DOHH2 (cell line): Measurements from ENCODE around the gene SCGB2B2.

ENCODE experiments used
- H3F3A ChIP-seq: fragments of 200-600 bp; sonication (generic), shearing (Covaris generic); 2 replicates; pipeline ENCODE4 v1.6.0; 2016; ENCODE audit warnings: antibody characterized with exemption, mild to moderate bottlenecking; ENCODE audit not compliant: control insufficient read depth, insufficient read depth
- H3K27ac ChIP-seq: fragments of 200-600 bp; sonication (generic); 2 replicates; pipeline ENCODE4 v1.5.1; 2014; ENCODE audit warnings: low read depth, mild to moderate bottlenecking, low read length, moderate library complexity
- H3K27me3 ChIP-seq: fragments of 200-600 bp; sonication (generic); 2 replicates; pipeline ENCODE4 v1.6.1; 2014; ENCODE audit warnings: mild to moderate bottlenecking, low read length, mixed read lengths; ENCODE audit not compliant: control insufficient read depth
- H3K36me3 ChIP-seq: fragments of 200-600 bp; sonication (generic); 2 replicates; pipeline ENCODE4 v1.6.1; 2014; ENCODE audit warnings: mild to moderate bottlenecking, low read length, moderate library complexity, mixed read lengths; ENCODE audit not compliant: control insufficient read depth
- H3K4me1 ChIP-seq: fragments of 200-600 bp; sonication (generic); 2 replicates; pipeline ENCODE4 v1.6.1; 2014; ENCODE audit warnings: mild to moderate bottlenecking, low read length, mixed read lengths; ENCODE audit not compliant: control insufficient read depth
- H3K4me2 ChIP-seq: fragments of 200-600 bp; sonication (generic); 2 replicates; pipeline ENCODE4 v1.6.0; 2014; ENCODE audit warnings: mild to moderate bottlenecking, low read length, moderate library complexity
- H3K4me3 ChIP-seq: fragments of 200-600 bp; sonication (generic); 2 replicates; pipeline ENCODE4 v1.5.1; 2014; ENCODE audit warnings: mild to moderate bottlenecking, low read length, mixed read lengths
- H3K79me2 ChIP-seq: fragments of 200-600 bp; sonication (generic); 2 replicates; pipeline ENCODE4 v1.6.1; 2014; ENCODE audit warnings: mild to moderate bottlenecking, low read length, mixed read lengths; ENCODE audit not compliant: control insufficient read depth
- H3K9me2 ChIP-seq: fragments of 200-600 bp; sonication (generic); replicated peaks from 2 replicates; pipeline ENCODE4 v1.6.1; 2014; ENCODE audit warnings: mild to moderate bottlenecking, low read length, mixed read lengths; ENCODE audit not compliant: control insufficient read depth
- H3K9me3 ChIP-seq: fragments of 200-600 bp; sonication (generic); 2 replicates; pipeline ENCODE4 v1.6.1; 2014; ENCODE audit warnings: antibody characterized with exemption, low read length, mixed read lengths; ENCODE audit not compliant: control insufficient read depth, insufficient read depth
- H4K20me1 ChIP-seq: fragments of 200-600 bp; sonication (generic); 2 replicates; pipeline ENCODE4 v1.6.0; 2014; ENCODE audit warnings: low read depth, mild to moderate bottlenecking, antibody characterized with exemption, low read length, moderate library complexity; ENCODE audit not compliant: control insufficient read depth, insufficient read depth
- EZH2phosphoT487 ChIP-seq: fragments of 200-600 bp; sonication (generic); IDR thresholded peaks from 2 replicates; pipeline ENCODE4 v1.6.1; 2017; ENCODE audit warnings: borderline replicate concordance, mild to moderate bottlenecking, antibody characterized with exemption, low read length, moderate library complexity, mixed read lengths
- TF ChIP-seq, protein P1 (sequence below): fragments of 200-600 bp; sonication (generic); IDR thresholded peaks from one replicate; pipeline ENCODE4 v1.5.1; 2014; ENCODE audit warnings: antibody characterized with exemption, mild to moderate bottlenecking, low read depth, low read length; ENCODE audit not compliant: poor library complexity, severe bottlenecking

SCGB2B2 gene, protein sequence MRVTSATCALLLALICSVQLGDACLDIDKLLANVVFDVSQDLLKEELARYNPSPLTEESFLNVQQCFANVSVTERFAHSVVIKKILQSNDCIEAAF

DNA sequence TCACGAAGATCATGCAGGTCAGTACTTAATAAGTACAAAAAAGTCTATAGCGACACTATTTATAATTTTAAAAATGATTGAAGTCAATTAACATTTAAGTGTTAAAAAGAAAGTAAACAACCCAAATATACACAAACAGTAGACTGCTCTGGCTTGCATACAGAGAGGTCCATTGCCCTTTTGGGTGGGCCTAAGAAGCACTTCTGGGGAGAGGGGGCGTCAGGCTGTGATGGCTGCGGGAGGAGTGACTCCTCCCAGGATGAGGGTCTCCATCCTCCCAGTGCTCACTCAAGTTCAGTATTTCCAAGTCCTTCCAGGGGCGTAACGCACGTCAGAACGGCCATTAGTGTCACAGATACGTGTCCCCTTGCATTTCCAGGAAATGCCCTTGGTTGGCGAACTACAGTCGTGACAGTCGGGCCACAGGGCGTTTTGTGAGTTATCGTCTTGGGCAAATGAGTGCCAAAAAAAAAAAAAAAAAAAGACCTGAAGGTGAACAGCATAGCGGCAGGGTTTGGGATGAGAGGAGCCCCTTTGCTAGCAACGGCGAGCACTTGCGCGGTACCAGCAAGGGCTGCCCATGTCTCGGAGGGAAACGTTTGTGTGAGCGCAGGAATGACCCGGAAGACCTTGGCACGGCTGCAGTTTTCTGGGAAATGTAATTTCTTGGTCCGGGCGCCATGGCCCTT lies at the start of gene SCGB2B2:
Gene SCGB2B2 (minus strand): TSS at position 463 of the 689 bp plus-strand sequence. CDS start 82,596 bp downstream, outside the sequence.
- no peak for TF ChIP-seq EZH2phosphoT487
- TF ChIP-seq, protein P1, sequence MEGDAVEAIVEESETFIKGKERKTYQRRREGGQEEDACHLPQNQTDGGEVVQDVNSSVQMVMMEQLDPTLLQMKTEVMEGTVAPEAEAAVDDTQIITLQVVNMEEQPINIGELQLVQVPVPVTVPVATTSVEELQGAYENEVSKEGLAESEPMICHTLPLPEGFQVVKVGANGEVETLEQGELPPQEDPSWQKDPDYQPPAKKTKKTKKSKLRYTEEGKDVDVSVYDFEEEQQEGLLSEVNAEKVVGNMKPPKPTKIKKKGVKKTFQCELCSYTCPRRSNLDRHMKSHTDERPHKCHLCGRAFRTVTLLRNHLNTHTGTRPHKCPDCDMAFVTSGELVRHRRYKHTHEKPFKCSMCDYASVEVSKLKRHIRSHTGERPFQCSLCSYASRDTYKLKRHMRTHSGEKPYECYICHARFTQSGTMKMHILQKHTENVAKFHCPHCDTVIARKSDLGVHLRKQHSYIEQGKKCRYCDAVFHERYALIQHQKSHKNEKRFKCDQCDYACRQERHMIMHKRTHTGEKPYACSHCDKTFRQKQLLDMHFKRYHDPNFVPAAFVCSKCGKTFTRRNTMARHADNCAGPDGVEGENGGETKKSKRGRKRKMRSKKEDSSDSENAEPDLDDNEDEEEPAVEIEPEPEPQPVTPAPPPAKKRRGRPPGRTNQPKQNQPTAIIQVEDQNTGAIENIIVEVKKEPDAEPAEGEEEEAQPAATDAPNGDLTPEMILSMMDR = peak; percentile 9
- Histone ChIP-seq H3K4me3 (peak within 1 kb of the TSS; percentile 88), H3K27ac (peak within 1 kb of the TSS; percentile 58), H3K27me3 (no peaks in the 10 kb centered on the region), H3K9me2 (no peaks in the 10 kb centered on the region), H4K20me1 (no peaks in the 10 kb centered on the region), H3K4me1 (peaks cover 17% of the 10 kb centered on the region), H3K36me3 (peaks cover 34% of the 10 kb centered on the region), H3K9me3 (peaks cover 14% of the 10 kb centered on the region), H3K79me2 (peaks cover 8% of the 10 kb centered on the region), H3F3A (no peaks in the 10 kb centered on the region), H3K4me2 (peak within 1 kb of the TSS; percentile 75)

DNA sequence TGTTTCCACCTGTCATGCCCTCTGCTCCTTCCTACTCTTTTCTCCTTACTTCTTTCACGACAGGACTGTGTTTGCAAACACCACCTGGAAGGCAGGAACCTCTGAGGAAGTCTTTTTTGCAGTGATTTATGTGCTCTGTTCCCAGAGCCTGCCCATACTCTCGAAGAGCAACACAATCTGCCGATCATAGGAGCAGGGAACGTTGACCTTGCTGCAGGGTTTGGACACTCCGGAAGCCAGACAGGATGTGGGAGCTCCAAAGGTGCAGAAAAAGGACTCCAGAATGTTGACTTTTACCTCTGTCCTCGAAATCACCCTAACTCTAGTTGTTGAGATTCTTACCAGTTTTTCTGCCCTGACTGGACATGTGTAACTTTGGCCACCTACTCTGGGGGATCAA lies 48.4 kb upstream of the SCGB2B2 start:
- no peak overlapping the region for H3K4me2 ChIP-seq
- H3K27me3 ChIP-seq = no peaks in the 10 kb centered on the region; the same call in 1 of the 2 replicates
- no peaks in the 10 kb centered on the region for H3K36me3 ChIP-seq
- H3F3A ChIP-seq = no peaks in the 10 kb centered on the region
- H3K27ac ChIP-seq = no peak overlapping the region
- no peaks in the 10 kb centered on the region for H3K9me3 ChIP-seq
- no peak overlapping the region for H3K4me3 ChIP-seq
- TF ChIP-seq, protein P1 = no peak
- TF ChIP-seq EZH2phosphoT487 = no peak
- H4K20me1 ChIP-seq = no peaks in the 10 kb centered on the region
- H3K9me2 ChIP-seq = no peaks in the 10 kb centered on the region
- no peaks in the 10 kb centered on the region for H3K79me2 ChIP-seq
- no peaks in the 10 kb centered on the region for H3K4me1 ChIP-seq

DNA sequence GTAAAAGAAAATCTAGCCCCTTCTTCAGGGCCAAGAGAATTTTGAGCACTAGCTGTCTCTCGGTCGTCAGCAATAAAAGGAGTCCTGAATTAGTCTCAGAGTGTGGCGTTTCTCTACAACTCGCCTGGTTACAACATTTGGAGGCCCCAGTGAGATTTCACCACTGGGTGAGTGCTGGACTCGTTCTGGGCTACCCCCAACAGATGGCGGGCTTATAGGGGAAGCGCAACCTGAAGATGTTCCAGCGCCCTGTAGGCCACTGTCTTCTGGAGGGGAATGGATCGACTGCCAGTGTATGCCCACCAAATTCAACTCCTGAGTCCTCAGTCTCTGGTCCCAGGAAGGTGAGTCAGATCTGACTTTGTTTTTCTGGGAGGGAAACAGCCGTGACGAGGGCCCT lies 45.4 kb upstream of the SCGB2B2 start:
- Histone ChIP-seq H3K9me3 (no peaks in the 10 kb centered on the region), H3K4me3 (no peak overlapping the region), H3K27ac (no peak overlapping the region), H4K20me1 (no peaks in the 10 kb centered on the region), H3K36me3 (no peaks in the 10 kb centered on the region), H3K9me2 (no peaks in the 10 kb centered on the region), H3K4me1 (no peaks in the 10 kb centered on the region), H3K79me2 (no peaks in the 10 kb centered on the region), H3K27me3 (no peaks in the 10 kb centered on the region; the same call in 1 of the 2 replicates), H3F3A (no peaks in the 10 kb centered on the region), H3K4me2 (no peak overlapping the region)
- TF ChIP-seq EZH2phosphoT487 = no peak
- TF ChIP-seq, protein P1 = no peak
